ENCODE results near the gene CZIB. TPM values are rescaled to one million over a fixed set of nuclear protein-coding genes. Genes with fewer than 3 reads are reported as not detected.

The CZIB gene
- total and polyA plus RNA-seq, 2 of the 13 experiments (the other 11 are each of a cell fraction or from before 2014, with no cell fraction given), result 49.2 to 67.0 TPM

- TF ChIP-seq ZNF142 (CRISPR knock-in tag; IDR thresholded peaks at IDR 0.05), result no peak
- TF ChIP-seq TGIF2 (CRISPR knock-in tag; IDR thresholded peaks at IDR 0.05), result peak; percentile 84; the same call in 1 of the 2 replicates
- TF ChIP-seq TFDP2 (CRISPR knock-in tag; IDR thresholded peaks at IDR 0.05), result peak; percentile 80
- peak; percentile 52; the same call in 1 of the 2 replicates for TF ChIP-seq CBX5 (CRISPR knock-in tag; IDR thresholded peaks at IDR 0.05; ENCODE audit: borderline replicate concordance)
- TF ChIP-seq, protein P1, sequence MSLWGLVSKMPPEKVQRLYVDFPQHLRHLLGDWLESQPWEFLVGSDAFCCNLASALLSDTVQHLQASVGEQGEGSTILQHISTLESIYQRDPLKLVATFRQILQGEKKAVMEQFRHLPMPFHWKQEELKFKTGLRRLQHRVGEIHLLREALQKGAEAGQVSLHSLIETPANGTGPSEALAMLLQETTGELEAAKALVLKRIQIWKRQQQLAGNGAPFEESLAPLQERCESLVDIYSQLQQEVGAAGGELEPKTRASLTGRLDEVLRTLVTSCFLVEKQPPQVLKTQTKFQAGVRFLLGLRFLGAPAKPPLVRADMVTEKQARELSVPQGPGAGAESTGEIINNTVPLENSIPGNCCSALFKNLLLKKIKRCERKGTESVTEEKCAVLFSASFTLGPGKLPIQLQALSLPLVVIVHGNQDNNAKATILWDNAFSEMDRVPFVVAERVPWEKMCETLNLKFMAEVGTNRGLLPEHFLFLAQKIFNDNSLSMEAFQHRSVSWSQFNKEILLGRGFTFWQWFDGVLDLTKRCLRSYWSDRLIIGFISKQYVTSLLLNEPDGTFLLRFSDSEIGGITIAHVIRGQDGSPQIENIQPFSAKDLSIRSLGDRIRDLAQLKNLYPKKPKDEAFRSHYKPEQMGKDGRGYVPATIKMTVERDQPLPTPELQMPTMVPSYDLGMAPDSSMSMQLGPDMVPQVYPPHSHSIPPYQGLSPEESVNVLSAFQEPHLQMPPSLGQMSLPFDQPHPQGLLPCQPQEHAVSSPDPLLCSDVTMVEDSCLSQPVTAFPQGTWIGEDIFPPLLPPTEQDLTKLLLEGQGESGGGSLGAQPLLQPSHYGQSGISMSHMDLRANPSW (CRISPR knock-in tag; IDR thresholded peaks at IDR 0.05; ENCODE audit: borderline replicate concordance), result peak; percentile 74; the same call in 1 of the 2 replicates
- no peak for TF ChIP-seq SP1 (IDR thresholded peaks at IDR 0.05)
- peak; percentile 83 for TF ChIP-seq SP1 (CRISPR knock-in tag; IDR thresholded peaks at IDR 0.05)
- TF ChIP-seq ZNF317 (CRISPR knock-in tag; IDR thresholded peaks at IDR 0.05), result peak; percentile 29
- TF ChIP-seq ZHX1 (CRISPR knock-in tag; IDR thresholded peaks at IDR 0.05; ENCODE audit: low read depth), result peak; percentile 91
- no peak for TF ChIP-seq MLLT10 (CRISPR knock-in tag; IDR thresholded peaks at IDR 0.05)
- TF ChIP-seq RORA (CRISPR knock-in tag; IDR thresholded peaks at IDR 0.05), result no peak
- TF ChIP-seq, protein P2, sequence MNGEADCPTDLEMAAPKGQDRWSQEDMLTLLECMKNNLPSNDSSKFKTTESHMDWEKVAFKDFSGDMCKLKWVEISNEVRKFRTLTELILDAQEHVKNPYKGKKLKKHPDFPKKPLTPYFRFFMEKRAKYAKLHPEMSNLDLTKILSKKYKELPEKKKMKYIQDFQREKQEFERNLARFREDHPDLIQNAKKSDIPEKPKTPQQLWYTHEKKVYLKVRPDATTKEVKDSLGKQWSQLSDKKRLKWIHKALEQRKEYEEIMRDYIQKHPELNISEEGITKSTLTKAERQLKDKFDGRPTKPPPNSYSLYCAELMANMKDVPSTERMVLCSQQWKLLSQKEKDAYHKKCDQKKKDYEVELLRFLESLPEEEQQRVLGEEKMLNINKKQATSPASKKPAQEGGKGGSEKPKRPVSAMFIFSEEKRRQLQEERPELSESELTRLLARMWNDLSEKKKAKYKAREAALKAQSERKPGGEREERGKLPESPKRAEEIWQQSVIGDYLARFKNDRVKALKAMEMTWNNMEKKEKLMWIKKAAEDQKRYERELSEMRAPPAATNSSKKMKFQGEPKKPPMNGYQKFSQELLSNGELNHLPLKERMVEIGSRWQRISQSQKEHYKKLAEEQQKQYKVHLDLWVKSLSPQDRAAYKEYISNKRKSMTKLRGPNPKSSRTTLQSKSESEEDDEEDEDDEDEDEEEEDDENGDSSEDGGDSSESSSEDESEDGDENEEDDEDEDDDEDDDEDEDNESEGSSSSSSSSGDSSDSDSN (CRISPR knock-in tag; IDR thresholded peaks at IDR 0.05), result peak; percentile 42; the same call in 1 of the 2 replicates
Measured at GRCh38 chr1:53238197-53239155, 18.0 kb upstream of the CZIB start, which contains the start of gene MAGOH (continued).

All from HepG2 (cell line).